ENCODE results near the gene NR5A2.

Gene NR5A2

DNA sequence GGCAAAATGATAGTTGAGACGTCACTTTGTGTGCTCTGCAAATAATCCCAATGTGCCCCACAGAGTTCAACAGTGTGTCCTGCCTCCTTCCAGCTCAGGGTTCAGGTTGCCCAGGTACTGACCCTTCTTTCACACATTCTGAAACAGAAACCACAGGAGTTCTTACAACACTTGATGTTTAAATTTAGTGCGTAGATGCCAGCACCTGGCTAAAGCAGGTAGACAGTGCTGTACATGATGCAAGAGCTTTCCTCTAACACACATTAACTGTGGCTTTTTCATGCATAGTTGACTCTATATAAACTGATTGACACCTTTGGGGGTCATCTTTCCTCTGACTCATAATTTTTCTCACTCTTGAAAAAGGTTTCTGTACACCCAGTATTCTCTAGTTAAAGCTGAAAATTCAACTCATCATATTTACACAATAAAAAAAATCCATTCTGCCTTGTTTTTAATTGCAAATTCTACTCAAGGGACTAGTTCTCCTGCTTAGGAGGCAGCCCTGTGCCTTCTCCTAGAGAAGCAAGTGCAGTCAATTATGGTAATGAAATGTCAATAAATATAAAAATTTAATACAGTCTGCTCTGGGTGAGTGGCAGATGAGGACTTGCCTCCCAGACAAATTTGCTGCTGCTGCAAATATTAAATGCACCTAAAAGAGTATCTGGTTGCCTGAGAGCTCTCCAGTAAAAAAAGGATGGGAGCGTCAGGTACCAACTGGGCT lies 91.4 kb downstream of the NR5A2 start:
- in situ Hi-C loops (cut with MboI; ENCODE audit: low sequenced_read_pairs), result no loop called here

DNA sequence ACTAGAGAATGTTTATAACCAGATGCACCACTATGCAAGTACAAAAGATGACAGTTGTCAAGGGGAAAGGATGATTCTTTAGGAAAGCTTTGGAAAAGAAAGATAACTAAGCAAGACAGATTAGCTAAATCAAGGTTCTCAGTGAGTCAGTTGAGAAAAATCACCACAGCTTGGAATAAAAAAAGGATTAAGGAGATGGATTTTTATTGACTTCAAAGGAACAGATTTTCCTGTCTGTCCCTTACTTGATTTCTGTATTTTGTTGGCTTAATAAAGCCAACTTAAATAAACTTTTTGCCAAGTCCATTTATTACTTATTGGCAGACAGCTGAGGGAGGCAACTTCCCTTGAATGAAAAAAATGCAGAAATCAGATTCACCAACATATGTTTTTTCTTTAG lies 93.9 kb downstream of the NR5A2 start:
- in situ Hi-C loops (cut with MboI; ENCODE audit: low sequenced_read_pairs), result no loop called here

DNA sequence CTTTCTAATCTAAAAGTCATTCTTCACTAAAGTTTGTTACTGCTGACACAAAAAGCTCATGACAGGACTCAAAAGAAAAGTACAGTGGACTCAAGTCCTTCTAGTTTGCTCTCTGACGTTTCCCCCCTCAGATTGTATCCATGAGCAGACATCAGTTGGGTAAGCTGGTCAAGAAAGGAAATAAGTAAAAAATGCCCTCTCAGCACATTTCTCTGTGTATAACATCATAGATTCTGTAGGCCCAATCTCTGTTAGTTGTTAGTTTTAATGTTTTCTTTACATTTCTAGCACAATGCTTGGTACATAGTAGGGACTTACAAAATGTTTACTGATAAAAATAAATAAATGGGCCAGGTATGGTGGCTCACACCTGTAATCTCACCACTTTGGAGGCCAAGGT lies 96.8 kb downstream of the NR5A2 start:
- in situ Hi-C loops (cut with MboI; ENCODE audit: low sequenced_read_pairs), result no loop called here

DNA sequence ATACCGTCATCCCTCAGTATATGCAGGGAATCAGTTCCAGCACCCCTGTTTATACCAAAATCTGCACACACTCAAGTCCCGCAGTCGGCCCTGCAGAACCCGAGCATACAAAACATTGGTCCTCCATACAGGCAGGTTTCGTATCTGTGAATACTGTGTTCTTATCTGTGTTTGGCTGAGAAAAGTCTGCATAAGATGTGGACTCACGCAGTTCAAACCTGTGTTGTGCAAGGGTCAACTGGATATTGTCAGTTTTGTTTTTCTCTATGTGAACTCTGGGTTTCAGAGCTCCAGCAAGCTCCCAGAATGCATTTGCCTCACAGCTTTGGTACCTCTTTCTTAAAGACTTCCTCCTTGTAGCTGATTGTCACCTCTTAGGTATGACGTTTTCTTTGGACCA lies 100.6 kb downstream of the NR5A2 start:
- in situ Hi-C loops (cut with MboI; ENCODE audit: low sequenced_read_pairs), result loop anchor here (25.0 kb wide), 1 partner anchor 359 kb away; no protein-coding TSS in a partner anchor

DNA sequence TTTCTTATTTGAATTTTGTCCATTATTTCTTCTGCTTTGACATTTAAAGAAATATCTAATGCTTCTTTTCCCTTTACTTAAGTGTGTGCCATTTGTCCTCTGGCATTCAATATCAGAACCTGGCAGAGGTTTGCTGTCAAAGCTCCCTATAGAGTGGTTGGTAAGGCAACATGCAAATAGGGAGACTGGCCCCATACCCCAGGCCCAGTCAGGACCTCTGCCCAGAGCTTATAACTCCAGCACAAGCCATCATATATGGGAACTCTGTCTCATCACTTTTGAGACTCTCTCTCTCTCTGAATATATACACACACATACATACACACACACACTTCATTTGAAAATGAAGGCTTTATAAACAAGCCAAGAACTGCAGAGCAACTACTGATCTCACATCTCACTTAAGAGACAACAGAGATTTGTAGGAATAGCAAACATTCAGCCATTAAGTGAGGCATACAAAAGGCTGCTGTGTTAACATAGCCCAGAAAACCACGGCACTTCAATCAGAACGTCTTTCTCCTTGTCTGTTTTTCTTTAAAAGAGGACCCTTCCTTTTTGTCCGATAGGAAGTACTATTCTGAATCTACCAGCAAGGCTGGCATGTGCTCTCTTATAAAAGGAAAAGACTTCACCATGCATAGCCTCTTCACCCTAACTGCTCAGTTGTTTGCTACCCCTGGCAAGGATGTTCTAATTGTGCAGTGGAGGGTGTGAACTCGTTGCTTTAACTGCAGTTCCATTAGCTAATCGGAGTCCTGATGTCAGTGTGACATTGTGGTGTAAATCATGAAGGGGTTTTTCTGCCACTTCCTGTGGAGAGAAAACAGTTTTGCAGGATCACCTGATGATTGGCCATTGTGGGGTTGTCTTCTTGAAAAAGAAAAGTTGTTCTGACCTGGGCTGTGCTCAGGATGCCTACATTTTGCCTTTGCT lies 101.7 kb downstream of the NR5A2 start:
- in situ Hi-C loops (cut with MboI; ENCODE audit: low sequenced_read_pairs), result loop anchor here (25.0 kb wide), 1 partner anchor 358 kb away; no protein-coding TSS in a partner anchor

DNA sequence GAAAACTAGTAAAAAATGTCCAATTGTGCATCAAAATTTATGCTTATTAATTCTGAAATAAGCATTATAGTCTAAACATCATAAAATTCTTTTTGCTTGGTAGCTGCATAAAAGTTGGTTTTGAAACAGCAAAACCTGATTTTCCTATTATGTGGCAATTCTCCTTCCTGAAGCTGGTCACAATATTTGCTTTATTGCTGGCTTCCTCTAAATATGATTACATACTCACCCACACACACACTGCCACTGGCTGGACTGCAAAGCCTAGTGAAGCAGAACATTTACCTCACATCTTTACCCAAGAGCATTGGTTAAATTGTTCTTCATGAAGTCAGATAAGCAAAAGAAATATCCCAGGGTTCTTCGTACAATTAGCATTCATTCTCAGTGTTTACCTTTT lies 103.0 kb downstream of the NR5A2 start:
- in situ Hi-C loops (cut with MboI; ENCODE audit: low sequenced_read_pairs), result loop anchor here (25.0 kb wide), 1 partner anchor 357 kb away; no protein-coding TSS in a partner anchor

DNA sequence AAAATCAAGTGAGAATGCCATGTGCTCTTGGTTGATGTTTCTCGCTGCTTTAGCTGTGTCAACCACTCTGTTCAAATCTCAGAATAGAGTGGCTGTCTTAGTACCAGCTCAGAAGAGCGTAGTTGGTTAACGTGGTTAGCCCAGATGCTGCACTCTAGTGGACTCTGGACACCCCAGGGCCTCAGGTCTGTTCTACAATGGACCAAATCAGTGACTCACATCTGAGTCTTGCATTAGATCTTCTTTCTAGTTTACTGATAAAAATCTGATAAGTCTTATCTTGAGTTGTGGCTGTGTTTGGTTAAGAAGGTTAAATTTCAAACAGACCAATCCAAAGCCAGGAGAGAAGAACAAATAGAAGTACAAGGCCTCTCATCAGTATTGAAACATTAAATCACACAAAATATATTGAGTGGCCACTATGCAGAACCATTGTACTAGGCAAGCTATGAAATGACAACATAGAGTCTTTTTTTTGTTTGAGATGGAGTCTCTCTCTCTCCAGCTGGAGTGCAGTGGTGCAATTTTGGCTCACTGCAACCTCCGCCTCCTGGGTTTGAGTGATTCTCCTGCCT lies 104.1 kb downstream of the NR5A2 start:
- in situ Hi-C loops (cut with MboI; ENCODE audit: low sequenced_read_pairs), result loop anchor here (25.0 kb wide), 1 partner anchor 356 kb away; no protein-coding TSS in a partner anchor

DNA sequence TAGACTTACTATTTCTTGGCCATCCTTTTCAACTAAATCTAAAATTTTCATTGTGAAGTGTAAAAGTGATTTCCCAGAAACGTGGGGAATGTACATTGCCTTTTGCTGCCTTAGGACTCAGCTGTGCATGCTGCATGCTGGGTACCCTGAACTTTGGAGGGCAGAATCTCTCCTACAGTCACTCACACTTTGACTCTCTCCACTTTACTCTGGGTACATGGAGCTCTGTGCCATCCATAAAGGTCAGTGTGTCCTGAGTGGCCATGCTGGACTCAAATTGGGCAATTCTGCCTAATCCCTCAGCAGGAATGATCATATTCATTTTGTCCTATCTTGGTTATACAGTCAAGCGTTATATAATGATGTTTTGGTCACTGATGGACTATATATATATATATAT lies 105.6 kb downstream of the NR5A2 start:
- in situ Hi-C loops (cut with MboI; ENCODE audit: low sequenced_read_pairs), result loop anchor here (25.0 kb wide), 1 partner anchor 354 kb away; no protein-coding TSS in a partner anchor

DNA sequence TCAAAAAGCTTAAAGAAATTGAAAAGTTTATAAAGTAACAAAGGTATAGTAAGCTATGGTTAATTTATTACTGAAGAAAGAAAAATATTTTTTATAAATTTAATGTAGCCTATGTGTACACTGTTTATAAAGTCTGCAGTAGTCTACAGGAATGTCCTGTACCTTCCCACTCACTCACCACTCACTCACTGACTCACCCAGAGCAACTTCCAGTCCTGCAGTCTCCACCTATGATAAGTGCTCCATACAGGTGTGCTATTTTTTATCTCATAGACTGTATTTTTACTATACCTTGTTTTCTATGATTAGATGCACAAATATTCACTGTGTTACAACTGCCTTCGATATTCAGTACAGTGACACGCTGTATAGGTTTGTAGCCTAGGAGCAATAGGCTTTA lies 106.6 kb downstream of the NR5A2 start:
- in situ Hi-C loops (cut with MboI; ENCODE audit: low sequenced_read_pairs), result loop anchor here (25.0 kb wide), 1 partner anchor 353 kb away; no protein-coding TSS in a partner anchor

DNA sequence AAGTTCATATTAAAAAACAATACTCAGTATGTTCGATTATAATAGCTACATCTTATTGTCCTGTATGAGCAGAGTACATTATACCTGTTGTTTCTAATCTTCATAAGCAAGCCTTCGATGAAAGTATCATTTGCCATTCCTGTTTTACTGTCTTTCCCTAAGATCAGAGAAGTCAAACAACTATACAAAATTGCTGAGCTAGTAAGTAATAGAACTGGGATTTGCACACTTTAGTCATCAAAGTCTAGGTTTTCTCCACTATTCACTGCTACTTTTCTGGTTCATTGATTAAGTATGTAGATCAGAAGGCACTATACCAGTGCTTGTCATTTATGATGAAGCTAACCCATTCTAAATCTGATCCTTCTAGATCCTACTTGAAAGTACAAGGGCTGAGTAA lies 108.9 kb downstream of the NR5A2 start:
- in situ Hi-C loops (cut with MboI; ENCODE audit: low sequenced_read_pairs), result loop anchor here (25.0 kb wide), 1 partner anchor 351 kb away; no protein-coding TSS in a partner anchor

DNA sequence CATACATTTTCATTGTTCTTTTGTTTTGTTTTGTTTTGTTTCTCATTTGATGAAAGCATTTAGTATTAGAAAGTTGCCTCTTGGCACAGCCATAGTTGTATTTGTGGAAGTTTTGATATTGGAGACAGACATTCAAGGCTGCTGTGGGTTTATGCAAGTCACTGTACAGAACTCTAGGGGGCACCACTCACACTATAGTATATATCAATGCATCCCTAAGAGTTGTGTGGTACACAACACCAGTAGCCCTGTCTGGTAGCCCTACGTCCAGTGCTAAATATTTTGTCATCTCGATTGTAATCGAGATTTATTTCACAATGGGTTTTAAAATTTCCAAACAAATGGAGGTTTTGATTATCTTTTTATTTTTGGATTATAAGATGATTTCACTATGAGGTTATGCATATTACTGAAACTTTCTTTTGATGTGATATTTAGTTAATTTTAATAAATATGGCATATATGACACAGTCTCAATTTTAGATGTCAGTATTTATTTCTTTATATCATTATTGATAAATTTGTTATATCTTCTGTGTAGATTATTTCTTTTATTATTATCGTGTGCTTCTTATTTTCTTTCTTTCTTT lies 112.2 kb downstream of the NR5A2 start:
- in situ Hi-C loops (cut with MboI; ENCODE audit: low sequenced_read_pairs), result loop anchor here (25.0 kb wide), 1 partner anchor 348 kb away; no protein-coding TSS in a partner anchor

DNA sequence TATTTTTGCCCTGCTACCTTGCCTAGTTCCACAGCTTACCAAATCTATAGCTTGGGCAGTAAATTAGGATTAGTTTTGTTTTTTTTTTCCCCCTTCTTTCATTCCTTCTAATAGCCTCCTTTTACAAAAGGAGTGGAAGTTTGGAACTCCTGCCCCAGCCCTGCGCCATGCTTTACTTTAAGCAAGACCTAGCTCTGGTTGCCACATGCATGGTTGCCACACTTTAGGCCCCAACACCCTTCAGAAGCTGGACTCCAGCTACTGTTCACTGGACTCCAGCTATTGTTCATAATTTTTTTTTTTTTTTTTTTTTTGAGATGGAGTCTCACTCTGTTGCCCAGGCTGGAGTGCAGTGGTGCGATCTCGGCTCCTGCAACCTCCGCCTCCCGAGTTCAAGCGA lies 115.8 kb downstream of the NR5A2 start:
- in situ Hi-C loops (cut with MboI; ENCODE audit: low sequenced_read_pairs), result loop anchor here (25.0 kb wide), 1 partner anchor 344 kb away; no protein-coding TSS in a partner anchor

DNA sequence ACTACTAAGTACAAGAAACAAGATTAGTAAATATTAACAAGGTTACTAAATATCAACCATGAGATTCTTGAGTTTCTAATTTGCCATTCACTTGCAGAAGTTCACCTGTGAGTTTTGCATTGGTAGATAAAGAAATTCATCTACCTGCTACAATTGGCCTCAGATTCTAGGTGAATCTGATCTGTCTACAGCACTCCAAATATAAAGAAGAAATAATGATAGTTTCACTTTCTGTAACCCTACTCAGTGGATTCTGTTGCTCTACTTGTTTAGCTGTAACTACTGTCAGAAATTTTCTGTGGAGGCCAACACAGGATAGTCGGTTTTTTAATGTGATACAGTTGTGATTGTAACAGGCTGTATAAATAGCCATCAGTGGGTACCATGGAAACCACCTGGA lies 118.6 kb downstream of the NR5A2 start:
- in situ Hi-C loops (cut with MboI; ENCODE audit: low sequenced_read_pairs), result loop anchor here (25.0 kb wide), 1 partner anchor 341 kb away; no protein-coding TSS in a partner anchor

DNA sequence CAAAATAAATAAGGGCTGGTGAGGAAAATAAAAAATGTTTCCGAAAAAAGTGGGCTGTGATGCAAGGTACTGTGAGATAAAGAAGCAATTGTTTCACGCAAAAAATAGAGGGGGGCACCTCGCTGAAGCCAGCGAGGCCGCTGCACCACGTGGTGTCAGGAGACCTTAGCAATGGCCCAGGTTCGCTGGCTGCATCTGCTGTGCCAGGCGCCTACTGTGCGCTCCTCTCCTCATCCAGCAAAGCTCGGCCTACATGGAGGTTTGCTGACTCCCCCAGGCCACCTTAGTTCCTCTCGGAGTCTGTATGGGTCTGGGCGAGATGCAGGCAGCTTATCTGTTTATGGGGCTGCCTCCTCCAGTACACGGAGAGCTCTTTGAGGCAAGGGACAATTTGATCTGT lies 119.6 kb downstream of the NR5A2 start:
- in situ Hi-C loops (cut with MboI; ENCODE audit: low sequenced_read_pairs), result loop anchor here (25.0 kb wide), 1 partner anchor 340 kb away; no protein-coding TSS in a partner anchor

DNA sequence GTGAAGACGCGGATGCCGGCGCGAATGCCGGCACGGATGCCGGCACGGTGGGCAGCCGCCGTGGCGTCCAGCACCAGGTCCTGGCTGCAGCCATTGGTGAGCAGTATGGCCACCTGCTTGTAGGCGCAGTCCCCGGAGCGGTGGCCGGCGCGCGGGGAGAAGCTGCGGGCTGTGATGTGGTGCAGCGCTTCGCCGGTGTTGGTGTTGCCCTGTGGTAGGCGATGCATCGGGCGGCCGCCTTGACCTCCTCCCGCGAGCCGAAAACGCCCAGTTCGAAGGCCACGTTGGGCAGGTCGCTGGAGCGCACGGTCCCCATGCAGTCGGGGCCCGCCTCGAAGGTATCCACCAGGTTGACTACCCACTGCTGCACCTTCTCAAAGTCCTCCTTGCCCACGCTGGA lies 120.2 kb downstream of the NR5A2 start:
- in situ Hi-C loops (cut with MboI; ENCODE audit: low sequenced_read_pairs), result loop anchor here (25.0 kb wide), 1 partner anchor 340 kb away; no protein-coding TSS in a partner anchor

DNA sequence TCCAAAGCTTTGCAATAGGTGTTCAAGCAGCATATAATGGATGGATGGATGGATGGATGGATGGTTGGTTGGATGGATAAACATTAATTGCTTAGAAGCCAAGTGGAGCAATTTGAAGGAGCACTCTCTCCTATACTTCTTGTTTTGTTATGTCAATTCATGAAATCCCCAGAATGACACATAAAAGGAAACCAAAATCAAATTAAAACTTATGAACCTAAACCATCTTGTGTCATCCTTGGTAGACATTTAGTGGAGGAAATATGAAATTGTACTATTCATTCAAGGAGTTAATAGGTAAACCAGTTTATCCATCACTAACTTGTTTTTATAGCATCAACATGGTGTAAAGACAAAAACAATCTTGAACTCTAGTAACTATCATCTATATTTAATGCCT lies 122.5 kb downstream of the NR5A2 start:
- in situ Hi-C loops (cut with MboI; ENCODE audit: low sequenced_read_pairs), result no loop called here

DNA sequence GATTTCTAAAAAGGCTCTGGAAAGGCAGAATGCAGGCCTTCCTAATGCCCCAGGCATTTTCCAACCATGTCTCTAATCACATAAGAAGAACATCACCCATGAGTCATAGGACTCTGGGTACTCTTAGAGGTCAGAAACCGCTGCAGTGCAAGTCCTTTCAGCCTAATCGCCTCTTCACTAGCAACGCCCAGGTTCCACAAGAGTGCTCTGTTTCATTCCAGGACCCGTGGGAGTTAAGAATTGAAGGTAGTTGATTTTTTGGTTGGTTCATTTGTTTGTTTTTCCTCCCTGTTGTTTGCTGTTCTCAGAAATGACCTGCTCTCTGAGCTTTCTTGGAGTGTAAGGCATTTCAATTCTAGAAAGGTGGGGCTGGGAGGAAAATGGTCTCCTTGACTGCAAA lies 123.2 kb downstream of the NR5A2 start:
- in situ Hi-C loops (cut with MboI; ENCODE audit: low sequenced_read_pairs), result no loop called here

DNA sequence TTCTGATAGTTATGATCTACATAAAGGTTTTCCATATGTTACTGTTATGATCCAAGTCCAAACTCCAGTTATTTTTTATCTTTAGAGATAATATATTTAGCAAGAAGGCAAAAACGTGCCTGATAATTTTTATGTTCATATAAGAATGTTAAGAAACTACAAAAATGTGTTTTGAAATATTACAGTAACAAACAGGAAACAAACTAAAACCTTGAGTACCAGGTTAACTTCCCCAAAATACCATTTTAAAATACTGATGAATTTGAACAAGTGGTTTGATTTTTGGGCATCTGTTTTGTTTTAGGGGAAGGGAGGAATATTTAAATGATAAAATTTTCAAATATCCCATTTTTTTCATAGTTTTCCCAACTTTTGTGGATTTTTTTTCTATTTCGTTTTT lies 124.8 kb downstream of the NR5A2 start:
- in situ Hi-C loops (cut with MboI; ENCODE audit: low sequenced_read_pairs), result no loop called here

DNA sequence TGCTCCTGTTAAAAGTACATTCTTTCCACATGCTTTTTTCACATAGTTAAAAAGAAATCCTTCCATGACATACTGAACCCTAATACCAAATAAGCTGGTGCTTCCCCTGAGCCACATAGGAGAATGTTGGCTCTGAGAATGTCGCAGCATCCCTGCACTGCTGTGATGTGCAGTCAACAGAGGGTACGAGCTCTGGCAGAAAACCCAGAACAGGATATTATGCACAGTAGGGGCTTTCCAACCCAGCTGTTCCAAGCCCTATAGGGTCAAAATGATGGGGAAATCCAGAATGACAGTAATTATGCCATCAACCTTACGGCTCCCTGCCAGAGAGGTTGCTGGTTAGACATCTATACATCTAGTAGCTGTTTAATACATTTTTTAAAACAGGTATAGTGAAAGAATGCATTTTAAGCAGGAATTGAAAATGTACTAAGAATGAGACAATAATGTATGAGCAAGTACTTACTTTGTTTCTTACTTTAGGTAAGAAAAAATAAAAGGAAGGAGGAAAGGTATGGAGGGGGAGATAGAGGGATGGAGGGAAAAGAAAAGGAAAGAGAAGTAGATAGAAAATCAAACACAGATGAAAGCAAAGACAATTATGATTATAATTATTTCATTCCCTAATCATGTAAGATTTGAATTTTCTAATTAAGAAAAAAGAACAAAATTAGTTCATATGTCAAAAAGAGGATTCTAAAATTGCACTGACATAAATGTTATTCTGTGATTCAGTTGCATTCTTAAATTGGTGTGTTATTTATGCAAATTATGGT lies 126.0 kb downstream of the NR5A2 start:
- in situ Hi-C loops (cut with MboI; ENCODE audit: low sequenced_read_pairs), result no loop called here

Measured in HL-60/S4 treated with phorbol 12-myristate 13-acetate at 8.2 ng/mL for 4 days and 3 days (cell line).